ENCODE data around the gene HSPH1.

Gene HSPH1

DNA sequence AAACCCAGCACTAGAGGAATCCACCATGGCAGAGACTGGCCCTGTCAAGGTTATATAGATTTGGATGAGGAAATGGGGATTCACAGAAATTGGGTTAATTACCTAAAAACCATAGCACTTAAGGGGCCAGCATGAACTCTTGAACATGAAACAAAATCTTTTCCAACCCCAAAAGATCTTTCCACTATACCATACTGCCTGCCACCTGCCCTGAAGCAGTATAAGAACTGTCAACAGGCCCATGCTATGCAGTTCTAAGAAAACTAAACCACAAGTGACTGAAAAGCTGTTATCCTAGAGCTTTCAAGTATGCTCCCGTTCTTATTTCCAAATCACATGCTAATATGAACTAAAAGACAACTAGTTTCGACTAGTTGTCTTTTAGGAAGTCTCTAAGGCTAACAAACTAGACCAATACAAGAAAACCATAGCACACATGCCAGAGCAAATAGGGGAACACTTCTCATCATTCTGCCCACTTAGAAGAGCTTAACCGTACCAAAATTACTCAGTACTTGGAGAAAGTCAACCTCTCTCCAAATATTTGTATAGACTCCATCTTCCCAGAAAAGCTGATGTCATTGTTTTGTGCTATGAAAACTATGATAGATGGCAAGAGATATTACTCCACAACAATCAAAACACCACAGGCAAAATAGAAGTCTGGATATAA is 27.5 kb downstream of the HSPH1 start:
- no peak overlapping the region for H3K4me3 ChIP-seq (ENCODE audit: low read depth, low read length)
- TF ChIP-seq, protein P1, sequence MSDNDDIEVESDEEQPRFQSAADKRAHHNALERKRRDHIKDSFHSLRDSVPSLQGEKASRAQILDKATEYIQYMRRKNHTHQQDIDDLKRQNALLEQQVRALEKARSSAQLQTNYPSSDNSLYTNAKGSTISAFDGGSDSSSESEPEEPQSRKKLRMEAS (IDR thresholded peaks at IDR 0.05; ENCODE audit: low read depth, low read length): no peak
- TF ChIP-seq POLR2A (IDR thresholded peaks at IDR 0.05; ENCODE audit: extremely low read depth, insufficient read length): no peak
- no peak for TF ChIP-seq MYC (IDR thresholded peaks at IDR 0.05; ENCODE audit: low read depth, low read length)
- TF ChIP-seq, protein P2, sequence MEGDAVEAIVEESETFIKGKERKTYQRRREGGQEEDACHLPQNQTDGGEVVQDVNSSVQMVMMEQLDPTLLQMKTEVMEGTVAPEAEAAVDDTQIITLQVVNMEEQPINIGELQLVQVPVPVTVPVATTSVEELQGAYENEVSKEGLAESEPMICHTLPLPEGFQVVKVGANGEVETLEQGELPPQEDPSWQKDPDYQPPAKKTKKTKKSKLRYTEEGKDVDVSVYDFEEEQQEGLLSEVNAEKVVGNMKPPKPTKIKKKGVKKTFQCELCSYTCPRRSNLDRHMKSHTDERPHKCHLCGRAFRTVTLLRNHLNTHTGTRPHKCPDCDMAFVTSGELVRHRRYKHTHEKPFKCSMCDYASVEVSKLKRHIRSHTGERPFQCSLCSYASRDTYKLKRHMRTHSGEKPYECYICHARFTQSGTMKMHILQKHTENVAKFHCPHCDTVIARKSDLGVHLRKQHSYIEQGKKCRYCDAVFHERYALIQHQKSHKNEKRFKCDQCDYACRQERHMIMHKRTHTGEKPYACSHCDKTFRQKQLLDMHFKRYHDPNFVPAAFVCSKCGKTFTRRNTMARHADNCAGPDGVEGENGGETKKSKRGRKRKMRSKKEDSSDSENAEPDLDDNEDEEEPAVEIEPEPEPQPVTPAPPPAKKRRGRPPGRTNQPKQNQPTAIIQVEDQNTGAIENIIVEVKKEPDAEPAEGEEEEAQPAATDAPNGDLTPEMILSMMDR (IDR thresholded peaks at IDR 0.05; ENCODE audit: low read depth, low read length): no peak
- no peak for DNase-seq (ENCODE audit: low read depth)

DNA sequence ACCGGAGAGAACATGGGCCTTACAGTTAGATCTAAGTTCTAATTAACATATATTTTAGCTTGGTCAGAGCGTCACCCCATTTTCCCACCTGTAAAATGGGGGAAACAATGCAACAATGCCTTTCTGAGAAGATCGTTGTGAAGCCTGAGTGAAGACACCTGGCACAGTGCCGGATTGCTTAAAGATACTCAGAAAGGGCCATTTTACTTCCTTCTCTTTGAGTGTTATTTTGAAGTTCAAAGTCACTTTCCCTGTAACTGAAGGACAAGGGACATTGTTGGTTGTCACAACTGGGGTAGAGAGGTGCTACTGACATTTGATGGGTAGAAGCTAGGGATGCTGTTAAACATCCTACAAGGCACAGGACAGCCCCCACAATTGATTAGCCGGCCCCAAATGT is 28.1 kb downstream of the HSPH1 start:
- H3K4me3 ChIP-seq (ENCODE audit: low read depth, low read length): no peak overlapping the region
- TF ChIP-seq, protein P2 (IDR thresholded peaks at IDR 0.05; ENCODE audit: low read depth, low read length): no peak
- no peak for TF ChIP-seq POLR2A (IDR thresholded peaks at IDR 0.05; ENCODE audit: extremely low read depth, insufficient read length)
- DNase-seq (ENCODE audit: low read depth): no peak

DNA sequence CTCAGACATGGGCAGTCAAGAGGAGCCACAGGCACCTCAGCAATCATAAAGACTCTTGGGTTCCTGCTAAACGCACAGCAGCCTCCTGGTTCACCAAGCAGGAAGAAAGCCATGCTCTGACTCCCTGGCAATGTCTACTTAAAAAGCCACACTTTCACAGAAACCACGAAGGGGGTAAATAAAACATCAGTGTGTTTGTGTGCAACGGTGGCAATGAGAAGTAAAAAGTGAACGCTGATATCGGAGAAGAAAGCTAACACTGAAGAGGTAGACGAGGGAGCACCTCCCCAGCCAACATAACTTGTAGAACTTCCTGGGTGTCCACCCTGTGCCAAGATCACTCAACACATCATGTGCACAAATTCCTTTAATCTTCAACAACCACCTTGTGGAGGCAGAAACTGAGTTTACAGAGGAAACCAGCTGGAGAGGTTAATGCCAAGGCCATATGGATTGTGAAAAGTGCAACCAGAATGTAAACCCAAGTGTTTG is 30.2 kb downstream of the HSPH1 start:
- H3K4me3 ChIP-seq (ENCODE audit: low read depth, low read length): no peak overlapping the region
- peak; percentile 5 for DNase-seq (ENCODE audit: low read depth)
- TF ChIP-seq, protein P2 (IDR thresholded peaks at IDR 0.05; ENCODE audit: low read depth, low read length): no peak
- TF ChIP-seq, protein P1 (IDR thresholded peaks at IDR 0.05; ENCODE audit: low read depth, low read length): no peak
- TF ChIP-seq POLR2A (IDR thresholded peaks at IDR 0.05; ENCODE audit: extremely low read depth, insufficient read length): no peak
- no peak for TF ChIP-seq MYC (IDR thresholded peaks at IDR 0.05; ENCODE audit: low read depth, low read length)

DNA sequence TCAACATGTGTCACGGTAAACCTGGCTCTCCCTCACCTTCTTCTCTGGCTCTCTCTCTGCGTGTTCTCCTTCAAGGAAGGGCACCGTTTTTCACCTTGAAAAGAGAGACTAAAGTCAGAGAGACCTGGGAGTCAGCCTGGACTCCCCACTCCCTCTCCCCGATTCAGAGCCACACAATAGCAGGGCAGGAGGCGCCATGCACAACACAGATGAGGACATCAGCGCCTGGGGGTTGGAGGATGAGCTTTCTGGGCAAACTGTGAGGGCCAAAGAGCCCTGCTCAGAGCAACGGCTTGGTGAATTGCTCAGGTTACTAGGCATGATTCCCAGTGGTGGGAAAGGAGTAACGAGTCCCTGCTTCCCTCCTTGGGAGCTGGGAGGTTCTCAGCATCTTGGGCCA is 32.3 kb downstream of the HSPH1 start:
- no peak for DNase-seq (ENCODE audit: low read depth)
- no peak overlapping the region for H3K4me3 ChIP-seq (ENCODE audit: low read depth, low read length)
- no peak for TF ChIP-seq POLR2A (IDR thresholded peaks at IDR 0.05; ENCODE audit: extremely low read depth, insufficient read length)
- TF ChIP-seq, protein P1 (IDR thresholded peaks at IDR 0.05; ENCODE audit: low read depth, low read length): no peak
- TF ChIP-seq, protein P2 (IDR thresholded peaks at IDR 0.05; ENCODE audit: low read depth, low read length): no peak
- no peak for TF ChIP-seq MYC (IDR thresholded peaks at IDR 0.05; ENCODE audit: low read depth, low read length)

DNA sequence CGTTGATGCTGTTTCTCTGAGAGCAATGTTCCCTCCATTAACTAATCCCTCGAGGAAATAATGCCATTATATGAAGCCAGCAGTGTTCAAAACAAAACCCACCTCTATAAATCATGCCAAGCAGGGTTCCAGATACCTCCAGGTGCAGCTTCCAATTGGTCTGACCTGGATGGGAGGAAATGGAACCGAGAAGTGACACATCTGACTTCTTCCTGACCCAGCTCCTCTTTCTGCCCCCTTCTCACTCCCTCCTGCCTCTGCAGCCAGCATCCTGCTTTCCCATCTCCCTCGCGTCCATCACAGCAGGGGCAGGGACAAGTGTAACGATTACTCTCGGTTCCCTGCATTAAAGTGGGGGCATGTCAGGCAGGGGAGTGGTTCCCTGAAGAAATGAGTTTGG is 37.5 kb downstream of the HSPH1 start:
- TF ChIP-seq, protein P1 (IDR thresholded peaks at IDR 0.05; ENCODE audit: low read depth, low read length): no peak
- TF ChIP-seq POLR2A (IDR thresholded peaks at IDR 0.05; ENCODE audit: extremely low read depth, insufficient read length) (no peak), MYC (IDR thresholded peaks at IDR 0.05; ENCODE audit: low read depth, low read length) (no peak)
- TF ChIP-seq, protein P2 (IDR thresholded peaks at IDR 0.05; ENCODE audit: low read depth, low read length): no peak
- no peak for DNase-seq (ENCODE audit: low read depth)
- H3K4me3 ChIP-seq (ENCODE audit: low read depth, low read length): no peak overlapping the region
